Skeletal muscle tissue (tissue), 4 donors: ENCODE data around the gene TNFRSF13B. TPM values are rescaled to one million over a fixed set of nuclear protein-coding genes. Genes with fewer than 3 reads are reported as not detected.

ENCODE experiments used
- H3K27ac ChIP-seq: one replicate; pipeline ENCODE4 v1.7.0; 2013; ENCODE audit warnings: mild to moderate bottlenecking, low read depth, low read length, inconsistent platforms
- H3K27me3 ChIP-seq, 3 donors: one replicate each; pipeline ENCODE4 v1.7.0; 2013; ENCODE audit warnings: low read length in 3 of 3; ENCODE audit not compliant: control insufficient read depth in 3 of 3, insufficient read depth in 3 of 3
- H3K36me3 ChIP-seq, 3 donors: one replicate each; pipeline ENCODE4 v1.7.0; 2013; ENCODE audit warnings: low read length in 3 of 3; ENCODE audit not compliant: control insufficient read depth in 3 of 3, insufficient read depth in 3 of 3
- H3K4me1 ChIP-seq, 3 donors: one replicate each; pipeline ENCODE4 v1.7.0; 2013; ENCODE audit warnings: low read length in 3 of 3, mild to moderate bottlenecking in 3 of 3; ENCODE audit not compliant: control insufficient read depth in 3 of 3, insufficient read depth in 3 of 3
- H3K4me3 ChIP-seq, 3 donors: one replicate each; pipeline ENCODE4 v1.7.0; 2013; ENCODE audit warnings: low read length in 3 of 3
- H3K9ac ChIP-seq, 3 donors: one replicate each; pipeline ENCODE4 v1.7.0; 2013; ENCODE audit warnings: low read length in 3 of 3, mild to moderate bottlenecking in 3 of 3, moderate library complexity in 2 of 3, low read depth in 1 of 3
- H3K9me3 ChIP-seq, 3 donors: one replicate each; pipeline ENCODE4 v1.7.0; 2013; ENCODE audit warnings: low read length in 3 of 3; ENCODE audit not compliant: control insufficient read depth in 3 of 3
- total RNA-seq: library from RNA; depleted of rRNA; stranded (reverse); fragments of >200 nt; gene quantifications from one replicate; pipeline ENCODE4 v1.2.3, GENCODE V29; 2014
- donor health status: Osteomylitis.

Gene TNFRSF13B
- total RNA-seq, 1 donor from 2014 or later: not detected

GRCh38 chr17:16920628-16921020 lies 51.3 kb downstream of the TNFRSF13B start:
- Histone ChIP-seq H3K36me3 (peaks cover 0 to 2% (median 0%) of the 10 kb centered on the region in 3 donors), H3K27me3 (no peaks in the 10 kb centered on the region), H3K9me3 (no peaks in the 10 kb centered on the region), H3K4me3 (no peak overlapping the region), H3K27ac (no peak overlapping the region), H3K4me1 (no peaks in the 10 kb centered on the region), H3K9ac (no peak overlapping the region)

- Histone ChIP-seq H3K27ac (no peak overlapping the region), H3K27me3 (no peaks in the 10 kb centered on the region), H3K4me1 (no peaks in the 10 kb centered on the region), H3K4me3 (no peak overlapping the region), H3K9ac (no peak overlapping the region), H3K36me3 (peaks cover 0 to 2% (median 0%) of the 10 kb centered on the region in 3 donors), H3K9me3 (no peaks in the 10 kb centered on the region)
Measured at GRCh38 chr17:16919663-16920627, 52.0 kb downstream of the TNFRSF13B start.

GRCh38 chr17:16918443-16918842 lies 53.5 kb downstream of the TNFRSF13B start:
- Histone ChIP-seq H3K27ac (no peak overlapping the region), H3K9me3 (no peaks in the 10 kb centered on the region), H3K36me3 (peaks cover 0 to 2% (median 0%) of the 10 kb centered on the region in 3 donors), H3K4me1 (no peaks in the 10 kb centered on the region), H3K9ac (no peak overlapping the region), H3K27me3 (no peaks in the 10 kb centered on the region), H3K4me3 (no peak overlapping the region)

- Histone ChIP-seq H3K36me3 (peaks cover 0 to 2% (median 0%) of the 10 kb centered on the region in 3 donors), H3K27me3 (no peaks in the 10 kb centered on the region), H3K4me1 (no peaks in the 10 kb centered on the region)
Measured at GRCh38 chr17:16917671-16918394, 54.1 kb downstream of the TNFRSF13B start.

GRCh38 chr17:16916557-16916920 lies 55.4 kb downstream of the TNFRSF13B start:
- H3K36me3 ChIP-seq: peaks cover 0 to 2% (median 0%) of the 10 kb centered on the region in 3 donors

More at GRCh38 chr17:16917671-16918394, 54.1 kb downstream of the TNFRSF13B start:
- no peak overlapping the region for H3K27ac ChIP-seq
- H3K4me3 ChIP-seq: no peak overlapping the region
- no peak overlapping the region for H3K9ac ChIP-seq
- no peaks in the 10 kb centered on the region for H3K9me3 ChIP-seq

GRCh38 chr17:16915752-16916556 lies 56.0 kb downstream of the TNFRSF13B start:
- H3K9me3 ChIP-seq: no peaks in the 10 kb centered on the region
- H3K9ac ChIP-seq: no peak overlapping the region
- no peak overlapping the region for H3K27ac ChIP-seq
- H3K4me3 ChIP-seq: no peak overlapping the region
- no peaks in the 10 kb centered on the region for H3K27me3 ChIP-seq
- H3K4me1 ChIP-seq: peaks cover 0 to 3% (median 0%) of the 10 kb centered on the region in 3 donors
- peaks cover 0 to 2% (median 0%) of the 10 kb centered on the region in 3 donors for H3K36me3 ChIP-seq

More at GRCh38 chr17:16916557-16916920, 55.4 kb downstream of the TNFRSF13B start:
- Histone ChIP-seq H3K27ac (no peak overlapping the region), H3K9me3 (no peaks in the 10 kb centered on the region), H3K4me3 (no peak overlapping the region), H3K4me1 (peaks cover 0 to under 1% (median 0%) of the 10 kb centered on the region in 3 donors), H3K27me3 (no peaks in the 10 kb centered on the region), H3K9ac (no peak overlapping the region)

GRCh38 chr17:16913463-16913862 lies 58.5 kb downstream of the TNFRSF13B start:
- Histone ChIP-seq H3K9me3 (no peaks in the 10 kb centered on the region), H3K9ac (no peak overlapping the region), H3K27me3 (peaks cover 0 to 2% (median 0%) of the 10 kb centered on the region in 3 donors), H3K4me1 (peaks cover 0 to 3% (median 0%) of the 10 kb centered on the region in 3 donors), H3K4me3 (no peak overlapping the region), H3K27ac (no peak overlapping the region), H3K36me3 (peaks cover 0 to 2% (median 0%) of the 10 kb centered on the region in 3 donors)

GRCh38 chr17:16912021-16912962 lies 59.6 kb downstream of the TNFRSF13B start:
- no peak overlapping the region for H3K9ac ChIP-seq
- H3K9me3 ChIP-seq: no peaks in the 10 kb centered on the region
- peaks cover 0 to 2% (median 0%) of the 10 kb centered on the region in 3 donors for H3K36me3 ChIP-seq
- H3K4me1 ChIP-seq: peaks cover 0 to 3% (median 0%) of the 10 kb centered on the region in 3 donors
- no peak overlapping the region for H3K27ac ChIP-seq
- H3K4me3 ChIP-seq: no peak overlapping the region
- H3K27me3 ChIP-seq: peaks cover 0 to 2% (median 0%) of the 10 kb centered on the region in 3 donors
